Activated CD4-positive, alpha-beta memory T cell treated with anti-CD3 and anti-CD28 coated beads, Interleukin-2, amount 10 ng/mL, durations not matched to agents 7 days and 5 days (primary cell): ENCODE data around the gene NME7. TPM values are rescaled to one million over a fixed set of nuclear protein-coding genes. Genes with fewer than 3 reads are reported as not detected.
"Not testable (repeated sequence)": the region's sequence is repeated elsewhere in the genome, so short reads cannot be mapped to it uniquely, and the experiment has no call there.

Experiments
- CTCF ChIA-PET: fragments of 350-600 bp; sonication (Branson Sonifier 250); formaldehyde crosslinking; loops from one replicate; lab custom pipeline; 2021; ENCODE audit warnings: antibody characterized with exemption, inconsistent platforms; lab: Charles Lee
- POLR2A ChIA-PET: fragments of 350-600 bp; sonication (Branson Sonifier 250); formaldehyde crosslinking; loops from one replicate; lab custom pipeline; 2021; ENCODE audit warnings: antibody characterized with exemption; lab: Charles Lee
- DNase-seq: peaks from one replicate; pipeline ENCODE4 v3.0.0-alpha.2; 2020
- H3K27ac Mint-ChIP-seq: one replicate; pipeline ENCODE4 v1.8.0; 2021; ENCODE audit warnings: mild to moderate bottlenecking, mixed read lengths
- H3K27me3 Mint-ChIP-seq: one replicate; pipeline ENCODE4 v1.8.0; 2021; ENCODE audit warnings: mixed read lengths
- H3K36me3 Mint-ChIP-seq: one replicate; pipeline ENCODE4 v1.8.0; 2021; ENCODE audit warnings: low read depth, mixed read lengths
- H3K4me1 Mint-ChIP-seq: one replicate; pipeline ENCODE4 v1.8.0; 2021; ENCODE audit warnings: mixed read lengths
- H3K4me3 Mint-ChIP-seq: one replicate; pipeline ENCODE4 v1.8.0; 2021; ENCODE audit warnings: mild to moderate bottlenecking, mixed read lengths
- H3K9me3 Mint-ChIP-seq: one replicate; pipeline ENCODE4 v1.8.0; 2021; ENCODE audit warnings: mixed read lengths
- total RNA-seq, 2 experiments: library from RNA; stranded (reverse); gene quantifications; one replicate each; pipeline ENCODE4 v1.2.3, GENCODE V29; 2021

NME7 gene
- total RNA-seq, 2 experiments from 2014 or later = 26.1 to 28.3 TPM

- no peak overlapping the region for H3K4me3 Mint-ChIP-seq
- peak overlapping the region; percentile 29 for H3K27ac Mint-ChIP-seq
- H3K27me3 Mint-ChIP-seq = no peaks in the 10 kb centered on the region
- ChIA-PET POLR2A (no interaction called here), CTCF (no interaction called here)
- peak; percentile 20 for DNase-seq
- H3K36me3 Mint-ChIP-seq = peaks cover 21% of the 10 kb centered on the region
- peaks cover 33% of the 10 kb centered on the region for H3K4me1 Mint-ChIP-seq
- peaks cover 8% of the 10 kb centered on the region for H3K9me3 Mint-ChIP-seq
These were observed 2.6 kb downstream of the NME7 start for GRCh38 chr1:169364948-169365347.

GRCh38 chr1:169363046-169363730 lies 4.4 kb downstream of the NME7 start:
- H3K4me3 Mint-ChIP-seq = no peak overlapping the region
- POLR2A ChIA-PET = interaction anchor here (0.7 to 1.2 kb wide), 2 partner anchors 123 to 711 kb away, joined by 3 to 4 read pairs; partner anchors contain the start of genes KIFAP3 and SLC19A2
- peaks cover 8% of the 10 kb centered on the region for H3K9me3 Mint-ChIP-seq
- peak; percentile 55 for DNase-seq
- H3K4me1 Mint-ChIP-seq = peaks cover 25% of the 10 kb centered on the region
- peak overlapping the region; percentile 72 for H3K27ac Mint-ChIP-seq
- H3K27me3 Mint-ChIP-seq = no peaks in the 10 kb centered on the region
- CTCF ChIA-PET = interaction anchor here (1.1 to 4.6 kb wide), 4 partner anchors 15 to 1021 kb away, joined by 3 to 20 read pairs (median 7); no protein-coding TSS in a partner anchor
- peaks cover 18% of the 10 kb centered on the region for H3K36me3 Mint-ChIP-seq

GRCh38 chr1:169361281-169361680 lies 6.3 kb downstream of the NME7 start:
- ChIA-PET CTCF (interaction anchor here (0.7 to 4.6 kb wide), 2 partner anchors 9 to 13 kb away, joined by 3 to 20 read pairs; no protein-coding TSS in a partner anchor), POLR2A (no interaction called here)
- H3K27me3 Mint-ChIP-seq = no peaks in the 10 kb centered on the region
- H3K4me1 Mint-ChIP-seq = peaks cover 25% of the 10 kb centered on the region
- no peak for DNase-seq
- H3K4me3 Mint-ChIP-seq = no peak overlapping the region
- H3K9me3 Mint-ChIP-seq = peaks cover 8% of the 10 kb centered on the region
- peaks cover 18% of the 10 kb centered on the region for H3K36me3 Mint-ChIP-seq
- H3K27ac Mint-ChIP-seq = no peak overlapping the region

GRCh38 chr1:169360415-169360814 lies 7.2 kb downstream of the NME7 start:
- Mint-ChIP-seq H3K4me1 (peaks cover 25% of the 10 kb centered on the region), H3K9me3 (peaks cover 8% of the 10 kb centered on the region), H3K27me3 (no peaks in the 10 kb centered on the region), H3K27ac (no peak overlapping the region), H3K4me3 (no peak overlapping the region), H3K36me3 (peaks cover 18% of the 10 kb centered on the region)
- DNase-seq = no peak
- CTCF ChIA-PET = interaction anchor here (1.4 to 4.6 kb wide), 2 partner anchors 12 to 1018 kb away, joined by 3 to 20 read pairs; no protein-coding TSS in a partner anchor
- POLR2A ChIA-PET = interaction anchor here (0.8 kb wide), 1 partner anchor 10 kb away, joined by 3 read pairs; no protein-coding TSS in a partner anchor

- Mint-ChIP-seq H3K27me3 (peaks cover 2% of the 10 kb centered on the region), H3K36me3 (peaks cover 16% of the 10 kb centered on the region), H3K4me3 (no peak overlapping the region), H3K4me1 (peaks cover 16% of the 10 kb centered on the region), H3K27ac (no peak overlapping the region), H3K9me3 (no peaks in the 10 kb centered on the region)
- DNase-seq = no peak
- POLR2A ChIA-PET = interaction anchor here (1.1 kb wide), 1 partner anchor 745 kb away, joined by 3 read pairs; no protein-coding TSS in a partner anchor
- CTCF ChIA-PET = interaction anchor here (0.6 to 4.7 kb wide), 32 partner anchors 9 to 1113 kb away, joined by 3 to 51 read pairs (median 4); partner anchors contain the start of genes BLZF1 and NME7
These were observed 19.1 kb downstream of the NME7 start for GRCh38 chr1:169348383-169349036.

- H3K9me3 Mint-ChIP-seq = no peaks in the 10 kb centered on the region
- POLR2A ChIA-PET = interaction anchor here (1.3 kb wide), 1 partner anchor 909 kb away, joined by 3 read pairs; no protein-coding TSS in a partner anchor
- peaks cover 2% of the 10 kb centered on the region for H3K27me3 Mint-ChIP-seq
- H3K36me3 Mint-ChIP-seq = peaks cover 10% of the 10 kb centered on the region
- no peak for DNase-seq
- H3K4me1 Mint-ChIP-seq = peaks cover 16% of the 10 kb centered on the region
- no peak overlapping the region for H3K27ac Mint-ChIP-seq
- H3K4me3 Mint-ChIP-seq = no peak overlapping the region
- CTCF ChIA-PET = interaction anchor here (0.6 to 4.7 kb wide), 31 partner anchors 10 to 1112 kb away, joined by 3 to 51 read pairs (median 4); partner anchors contain the start of genes BLZF1 and NME7
These were observed 19.8 kb downstream of the NME7 start for GRCh38 chr1:169347688-169348382.

- peaks cover under 1% of the 10 kb centered on the region for H3K9me3 Mint-ChIP-seq
- H3K4me3 Mint-ChIP-seq = no peak overlapping the region
- POLR2A ChIA-PET = interaction anchor here (1.3 kb wide), 1 partner anchor 907 kb away, joined by 3 read pairs; no protein-coding TSS in a partner anchor
- no peaks in the 10 kb centered on the region for H3K27me3 Mint-ChIP-seq
- CTCF ChIA-PET = interaction anchor here (3.0 to 4.7 kb wide), 2 partner anchors 742 to 1003 kb away, joined by 27 to 51 read pairs; no protein-coding TSS in a partner anchor
- H3K4me1 Mint-ChIP-seq = peaks cover 4% of the 10 kb centered on the region
- peaks cover under 1% of the 10 kb centered on the region for H3K36me3 Mint-ChIP-seq
- no peak for DNase-seq
- no peak overlapping the region for H3K27ac Mint-ChIP-seq
These were observed 21.5 kb downstream of the NME7 start for GRCh38 chr1:169346036-169346589.

- H3K27ac Mint-ChIP-seq = no peak overlapping the region
- H3K27me3 Mint-ChIP-seq = no peaks in the 10 kb centered on the region
- peaks cover 6% of the 10 kb centered on the region for H3K36me3 Mint-ChIP-seq
- CTCF ChIA-PET = no interaction called here
- no peak for DNase-seq
- no peak overlapping the region for H3K4me3 Mint-ChIP-seq
- POLR2A ChIA-PET = no interaction called here
- H3K9me3 Mint-ChIP-seq = peaks cover 4% of the 10 kb centered on the region
- peaks cover 4% of the 10 kb centered on the region for H3K4me1 Mint-ChIP-seq
These were observed 22.1 kb downstream of the NME7 start for GRCh38 chr1:169345511-169345910.

- H3K27ac Mint-ChIP-seq, H3K27me3 Mint-ChIP-seq, DNase-seq, H3K4me3 Mint-ChIP-seq, CTCF ChIA-PET, H3K9me3 Mint-ChIP-seq, POLR2A ChIA-PET: not testable (repeated sequence)
- Mint-ChIP-seq H3K4me1 (peaks cover 10% of the 10 kb centered on the region), H3K36me3 (peaks cover 25% of the 10 kb centered on the region)
These were observed 25.5 kb downstream of the NME7 start for GRCh38 chr1:169342096-169342495.

GRCh38 chr1:169340882-169341281 lies 26.7 kb downstream of the NME7 start:
- no peaks in the 10 kb centered on the region for H3K27me3 Mint-ChIP-seq
- no peak overlapping the region for H3K27ac Mint-ChIP-seq
- H3K4me3 Mint-ChIP-seq = no peak overlapping the region
- H3K9me3 Mint-ChIP-seq = peaks cover 7% of the 10 kb centered on the region
- H3K36me3 Mint-ChIP-seq = peaks cover 33% of the 10 kb centered on the region
- ChIA-PET CTCF (interaction anchor here (0.6 kb wide), 1 partner anchor 177 kb away, joined by 4 read pairs; no protein-coding TSS in a partner anchor), POLR2A (no interaction called here)
- H3K4me1 Mint-ChIP-seq = peaks cover 10% of the 10 kb centered on the region
- no peak for DNase-seq

GRCh38 chr1:169339773-169340172 lies 27.8 kb downstream of the NME7 start:
- Mint-ChIP-seq H3K27me3 (no peaks in the 10 kb centered on the region), H3K27ac (no peak overlapping the region), H3K9me3 (peaks cover 11% of the 10 kb centered on the region), H3K4me3 (no peak overlapping the region), H3K4me1 (peaks cover 10% of the 10 kb centered on the region), H3K36me3 (peaks cover 41% of the 10 kb centered on the region)
- ChIA-PET POLR2A (no interaction called here), CTCF (interaction anchor here (0.5 kb wide), 1 partner anchor 16 kb away, joined by 6 read pairs; no protein-coding TSS in a partner anchor)
- no peak for DNase-seq

GRCh38 chr1:169338617-169339016 lies 29.0 kb downstream of the NME7 start:
- ChIA-PET POLR2A (no interaction called here), CTCF (no interaction called here)
- no peaks in the 10 kb centered on the region for H3K27me3 Mint-ChIP-seq
- peaks cover 47% of the 10 kb centered on the region for H3K36me3 Mint-ChIP-seq
- peaks cover 11% of the 10 kb centered on the region for H3K9me3 Mint-ChIP-seq
- H3K27ac Mint-ChIP-seq = no peak overlapping the region
- no peak for DNase-seq
- peaks cover 13% of the 10 kb centered on the region for H3K4me1 Mint-ChIP-seq
- no peak overlapping the region for H3K4me3 Mint-ChIP-seq
